Brain microvascular endothelial cell (primary cell): ENCODE data around the gene PALM.

ENCODE experiments used
- DNase-seq: peaks from one replicate; pipeline ENCODE4 v3.0.0-alpha.2; 2020
- H3K27ac ChIP-seq: fragments of 250-450 bp; sonication (Bioruptor Pico); 2 replicates; pipeline ENCODE4 v1.5.1; 2020; ENCODE audit warnings: mild to moderate bottlenecking, moderate library complexity
- H3K27me3 ChIP-seq: fragments of 250-450 bp; sonication (Bioruptor Pico); replicated peaks from 2 replicates; pipeline ENCODE4 v1.5.1; 2020; ENCODE audit warnings: mild to moderate bottlenecking
- H3K36me3 ChIP-seq: fragments of 250-450 bp; sonication (Bioruptor Pico); replicated peaks from 2 replicates; pipeline ENCODE4 v1.5.1; 2020; ENCODE audit warnings: mild to moderate bottlenecking
- H3K4me3 ChIP-seq: 2 replicates; pipeline ENCODE4 v1.5.1; 2011; ENCODE audit warnings: low read depth, mild to moderate bottlenecking, control low read depth, low read length, moderate library complexity
- in situ Hi-C: cut with HindIII; loops from 2 replicates; pipeline ENCODE4 v1.10.0; 2017; ENCODE audit warnings: low sequenced_read_pairs, low pct_ligation_motif_present
- TF ChIP-seq, protein P1 (sequence below): IDR thresholded peaks from 2 replicates; pipeline ENCODE4 v1.5.1; 2011; ENCODE audit warnings: low read depth, mild to moderate bottlenecking, moderate library complexity, low read length, control low read depth, inconsistent platforms; ENCODE audit errors: missing control alignments

Gene PALM

DNA sequence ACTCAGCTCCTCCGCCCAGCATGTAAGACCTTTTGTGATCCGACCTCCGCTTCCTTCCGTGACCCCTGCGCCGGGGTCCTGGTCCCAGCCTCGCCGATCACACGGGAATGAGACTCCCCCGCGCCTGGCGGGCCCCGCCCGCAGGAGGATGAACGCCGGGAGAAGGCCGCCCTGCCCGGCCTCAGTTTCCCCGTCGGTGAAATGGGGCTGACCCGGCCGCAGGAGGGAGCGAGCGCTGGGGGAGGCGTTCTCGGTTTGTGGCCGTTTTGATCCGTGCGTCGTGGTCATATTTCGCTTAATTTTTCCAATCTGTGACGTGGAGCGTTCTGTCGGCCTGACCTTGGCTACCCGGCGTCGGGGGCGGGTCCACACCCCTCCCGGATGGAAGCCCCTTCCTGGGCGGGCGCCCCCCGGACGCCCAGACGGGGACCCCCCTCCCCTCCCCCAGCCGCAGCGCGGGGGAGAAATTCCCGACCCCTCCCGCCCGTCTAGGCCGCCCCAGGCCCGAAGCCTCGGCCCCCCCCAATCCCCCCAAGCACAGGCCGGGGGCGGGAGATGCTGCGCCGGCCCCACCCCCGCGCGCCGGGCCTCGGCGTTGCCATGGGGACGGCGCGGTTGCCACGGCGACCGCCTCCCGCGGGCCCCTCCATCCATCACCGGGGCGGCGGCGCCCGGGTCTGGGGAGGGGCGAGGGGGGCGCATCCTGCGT is 11.1 kb downstream of the PALM start:
- Histone ChIP-seq H3K27ac (no peak overlapping the region), H3K27me3 (peaks cover 8% of the 10 kb centered on the region), H3K36me3 (no peaks in the 10 kb centered on the region), H3K4me3 (no peak overlapping the region)
- TF ChIP-seq, protein P1, sequence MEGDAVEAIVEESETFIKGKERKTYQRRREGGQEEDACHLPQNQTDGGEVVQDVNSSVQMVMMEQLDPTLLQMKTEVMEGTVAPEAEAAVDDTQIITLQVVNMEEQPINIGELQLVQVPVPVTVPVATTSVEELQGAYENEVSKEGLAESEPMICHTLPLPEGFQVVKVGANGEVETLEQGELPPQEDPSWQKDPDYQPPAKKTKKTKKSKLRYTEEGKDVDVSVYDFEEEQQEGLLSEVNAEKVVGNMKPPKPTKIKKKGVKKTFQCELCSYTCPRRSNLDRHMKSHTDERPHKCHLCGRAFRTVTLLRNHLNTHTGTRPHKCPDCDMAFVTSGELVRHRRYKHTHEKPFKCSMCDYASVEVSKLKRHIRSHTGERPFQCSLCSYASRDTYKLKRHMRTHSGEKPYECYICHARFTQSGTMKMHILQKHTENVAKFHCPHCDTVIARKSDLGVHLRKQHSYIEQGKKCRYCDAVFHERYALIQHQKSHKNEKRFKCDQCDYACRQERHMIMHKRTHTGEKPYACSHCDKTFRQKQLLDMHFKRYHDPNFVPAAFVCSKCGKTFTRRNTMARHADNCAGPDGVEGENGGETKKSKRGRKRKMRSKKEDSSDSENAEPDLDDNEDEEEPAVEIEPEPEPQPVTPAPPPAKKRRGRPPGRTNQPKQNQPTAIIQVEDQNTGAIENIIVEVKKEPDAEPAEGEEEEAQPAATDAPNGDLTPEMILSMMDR: no peak
- no peak for DNase-seq
- in situ Hi-C loops: no loop called here

DNA sequence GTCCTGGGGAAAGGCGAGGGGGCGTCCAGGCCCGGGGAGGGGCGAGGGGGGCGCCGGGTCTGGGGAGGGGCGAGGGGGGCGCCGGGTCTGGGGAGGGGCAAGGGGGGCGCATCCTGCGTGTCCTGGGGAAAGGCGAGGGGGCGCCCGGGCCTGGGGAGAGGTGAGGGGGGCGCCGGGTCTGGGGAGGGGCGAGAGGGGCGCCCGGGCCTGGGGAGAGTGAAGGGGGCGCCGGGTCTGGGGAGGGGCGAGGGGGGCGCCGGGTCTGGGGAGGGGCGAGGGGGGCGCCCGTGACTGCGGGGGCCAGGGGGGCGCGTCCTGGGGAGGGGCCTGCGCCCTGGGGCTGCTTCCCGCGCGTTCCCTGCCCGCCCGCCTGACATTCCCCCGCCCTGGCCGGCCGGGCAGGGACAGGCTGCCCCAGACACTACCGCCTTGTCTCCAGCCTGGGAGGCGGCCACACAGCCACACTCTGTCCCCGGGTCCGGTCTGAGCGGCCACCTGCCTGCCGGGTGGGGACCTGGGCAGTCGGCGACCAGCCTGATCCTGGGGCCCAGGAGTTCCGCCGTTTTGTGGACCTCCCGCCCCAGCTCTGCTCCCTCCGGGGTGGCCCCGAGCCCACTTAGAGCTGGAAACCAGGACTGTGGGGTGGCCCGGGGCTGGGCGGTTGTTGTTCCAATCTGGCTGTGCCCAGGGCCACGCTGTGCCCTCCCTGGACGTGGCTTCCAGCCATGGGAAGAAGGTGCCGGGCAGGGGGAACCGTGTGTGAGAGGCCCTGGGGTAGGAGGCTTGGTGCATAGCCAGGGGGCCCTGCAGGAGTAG is 11.8 kb downstream of the PALM start:
- in situ Hi-C loops: no loop called here
- H3K36me3 ChIP-seq: no peaks in the 10 kb centered on the region
- TF ChIP-seq, protein P1: no peak
- H3K27ac ChIP-seq: no peak overlapping the region
- peaks cover 8% of the 10 kb centered on the region for H3K27me3 ChIP-seq
- H3K4me3 ChIP-seq: no peak overlapping the region
- no peak for DNase-seq

DNA sequence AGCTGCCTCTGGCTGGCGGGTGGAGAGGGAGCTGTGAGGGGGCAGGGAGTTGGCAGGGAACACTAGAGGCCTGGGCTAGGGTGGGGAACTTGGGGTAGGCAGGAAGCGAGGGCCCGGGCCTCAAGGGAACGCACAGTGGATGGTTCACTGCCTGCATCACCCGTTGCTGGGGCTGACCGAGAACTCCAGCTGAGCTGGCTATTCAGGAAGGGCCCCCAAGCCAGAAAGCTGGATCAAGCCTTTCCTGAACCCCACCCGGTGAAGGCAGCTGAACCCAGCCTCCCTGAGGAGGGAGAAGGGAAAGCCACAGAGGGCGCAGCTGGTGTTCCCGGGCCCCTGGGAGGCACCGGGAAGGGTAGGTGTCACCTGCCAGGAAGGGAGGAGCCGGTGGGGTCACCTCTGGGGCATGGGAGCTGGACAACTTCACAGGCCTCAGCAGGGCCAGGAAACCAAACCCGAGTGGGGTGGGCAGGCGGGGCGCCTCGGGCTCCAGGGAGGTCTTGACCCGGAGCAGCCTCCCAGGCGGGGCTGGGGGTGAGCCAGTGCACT is 13.9 kb downstream of the PALM start:
- no peak overlapping the region for H3K27ac ChIP-seq
- H3K27me3 ChIP-seq: peaks cover 8% of the 10 kb centered on the region
- TF ChIP-seq, protein P1: no peak
- H3K36me3 ChIP-seq: no peaks in the 10 kb centered on the region
- in situ Hi-C loops: no loop called here
- no peak overlapping the region for H3K4me3 ChIP-seq
- no peak for DNase-seq

DNA sequence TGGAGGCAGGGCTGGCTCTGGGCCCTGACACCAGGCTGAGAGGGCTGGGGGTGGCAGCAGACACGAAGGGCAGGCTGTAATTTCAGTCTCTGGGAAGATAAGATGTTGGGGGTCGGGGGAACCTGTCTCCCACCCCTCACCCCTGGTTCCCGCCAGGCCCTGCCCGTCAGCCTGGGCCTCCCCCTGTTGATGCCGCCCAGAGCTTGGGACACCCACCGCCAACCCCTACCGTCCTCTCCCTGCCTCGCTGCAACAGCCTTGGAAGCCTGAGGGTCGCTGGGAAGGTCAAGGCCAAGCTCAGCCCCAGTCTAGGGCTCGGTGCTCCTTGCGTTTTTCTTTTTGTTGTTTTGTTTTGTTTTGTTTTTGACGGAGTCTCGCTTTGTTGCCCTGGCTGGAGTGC is 14.5 kb downstream of the PALM start:
- Histone ChIP-seq H3K36me3 (no peaks in the 10 kb centered on the region), H3K27me3 (peaks cover 8% of the 10 kb centered on the region), H3K4me3 (no peak overlapping the region), H3K27ac (no peak overlapping the region)
- DNase-seq: no peak
- TF ChIP-seq, protein P1: no peak
- in situ Hi-C loops: no loop called here

DNA sequence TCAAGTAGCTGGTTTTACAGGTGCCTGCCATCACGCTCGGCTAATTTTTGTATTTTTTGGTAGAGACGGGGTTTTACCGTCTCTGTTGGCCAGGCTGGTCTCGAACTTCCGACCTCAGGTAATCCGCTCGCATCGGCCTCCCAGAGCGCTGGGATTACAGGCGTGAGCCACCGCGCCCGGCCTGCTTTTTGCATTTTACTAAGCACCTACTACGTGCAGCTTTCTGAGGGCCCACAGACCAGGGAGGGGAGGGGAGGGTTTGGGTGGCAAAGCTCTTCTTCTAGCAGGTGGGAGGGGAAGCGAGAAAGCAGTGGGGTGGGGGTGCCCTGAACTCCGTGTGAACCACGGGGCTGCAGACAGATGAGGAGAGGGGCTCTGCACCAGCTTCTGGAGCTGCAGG is 15.0 kb downstream of the PALM start:
- no peak overlapping the region for H3K27ac ChIP-seq
- H3K4me3 ChIP-seq: no peak overlapping the region

More for the DNA sequence above, 15.0 kb downstream of the PALM start:
- TF ChIP-seq, protein P1: no peak
- Histone ChIP-seq H3K36me3 (no peaks in the 10 kb centered on the region), H3K27me3 (peaks cover 8% of the 10 kb centered on the region)
- in situ Hi-C loops: no loop called here
- no peak for DNase-seq
